Skeletal muscle tissue (tissue), 4 donors: Measurements from ENCODE around the gene CARS1. TPM values are rescaled to one million over a fixed set of nuclear protein-coding genes. Genes with fewer than 3 reads are reported as not detected.

Experiments used
- H3K27ac ChIP-seq: one replicate; pipeline ENCODE4 v1.7.0; 2013; ENCODE audit warnings: mild to moderate bottlenecking, low read depth, low read length, inconsistent platforms
- H3K27me3 ChIP-seq, 3 donors: one replicate each; pipeline ENCODE4 v1.7.0; 2013; ENCODE audit warnings: low read length in 3 of 3; ENCODE audit not compliant: control insufficient read depth in 3 of 3, insufficient read depth in 3 of 3
- H3K36me3 ChIP-seq, 3 donors: one replicate each; pipeline ENCODE4 v1.7.0; 2013; ENCODE audit warnings: low read length in 3 of 3; ENCODE audit not compliant: control insufficient read depth in 3 of 3, insufficient read depth in 3 of 3
- H3K4me1 ChIP-seq, 3 donors: one replicate each; pipeline ENCODE4 v1.7.0; 2013; ENCODE audit warnings: low read length in 3 of 3, mild to moderate bottlenecking in 3 of 3; ENCODE audit not compliant: control insufficient read depth in 3 of 3, insufficient read depth in 3 of 3
- H3K4me3 ChIP-seq, 3 donors: one replicate each; pipeline ENCODE4 v1.7.0; 2013; ENCODE audit warnings: low read length in 3 of 3
- H3K9ac ChIP-seq, 3 donors: one replicate each; pipeline ENCODE4 v1.7.0; 2013; ENCODE audit warnings: low read length in 3 of 3, mild to moderate bottlenecking in 3 of 3, moderate library complexity in 2 of 3, low read depth in 1 of 3
- H3K9me3 ChIP-seq, 3 donors: one replicate each; pipeline ENCODE4 v1.7.0; 2013; ENCODE audit warnings: low read length in 3 of 3; ENCODE audit not compliant: control insufficient read depth in 3 of 3
- total RNA-seq: library from RNA; depleted of rRNA; stranded (reverse); fragments of >200 nt; gene quantifications from one replicate; pipeline ENCODE4 v1.2.3, GENCODE V29; 2014
- donor health status: Osteomylitis.

Gene CARS1
- total RNA-seq, 1 donor from 2014 or later, result 11.5 TPM

DNA sequence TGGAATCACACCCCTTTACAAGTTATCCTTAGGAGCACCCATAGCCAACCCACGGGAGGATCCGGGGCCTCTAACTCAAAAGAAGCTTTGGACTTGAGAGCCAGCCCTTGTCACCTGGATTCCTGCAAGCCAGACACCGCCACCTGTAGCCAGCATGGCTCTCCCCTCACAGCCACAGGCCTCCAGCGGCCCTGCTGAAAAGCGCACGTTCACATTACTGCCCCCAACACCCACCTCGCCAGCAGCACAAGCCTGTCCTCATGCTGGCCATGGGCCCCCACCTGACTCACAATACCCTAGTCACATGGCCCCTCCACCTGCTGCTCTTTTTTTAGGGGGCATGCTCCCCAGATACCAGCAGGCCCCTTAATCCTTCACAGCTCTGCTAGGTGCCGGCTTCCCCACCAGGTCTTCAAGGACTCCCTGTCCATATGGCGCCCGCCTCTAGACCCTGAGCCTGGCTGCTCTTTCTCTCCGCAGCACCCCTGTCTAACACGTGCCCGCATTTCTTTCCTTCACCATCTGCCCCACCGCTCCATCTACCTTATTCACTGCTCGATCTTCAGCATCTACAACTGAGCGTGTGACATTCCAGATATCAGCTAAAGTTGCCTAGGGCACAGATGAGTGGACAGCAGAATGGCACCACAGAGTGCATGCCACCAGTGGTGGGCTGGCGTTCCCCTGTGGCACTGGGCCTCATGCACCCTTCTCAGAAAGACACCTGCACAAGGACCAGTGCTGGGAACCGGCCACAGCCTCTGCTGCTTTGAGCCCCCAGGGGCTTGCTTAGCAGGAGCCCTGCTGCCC, 6.6 kb downstream of the CARS1 start:
- Histone ChIP-seq H3K4me3 (peak overlapping the region in 2 of 3 donors; percentile 39 to 48), H3K27ac (peak overlapping the region; percentile 84), H3K4me1 (peaks cover 50 to 55% (median 52%) of the 10 kb centered on the region in 3 donors), H3K9ac (peak overlapping the region in 2 of 3 donors; percentile 18 to 79), H3K9me3 (no peaks in the 10 kb centered on the region), H3K27me3 (no peaks in the 10 kb centered on the region), H3K36me3 (peaks cover 0 to 12% (median 11%) of the 10 kb centered on the region in 3 donors)

DNA sequence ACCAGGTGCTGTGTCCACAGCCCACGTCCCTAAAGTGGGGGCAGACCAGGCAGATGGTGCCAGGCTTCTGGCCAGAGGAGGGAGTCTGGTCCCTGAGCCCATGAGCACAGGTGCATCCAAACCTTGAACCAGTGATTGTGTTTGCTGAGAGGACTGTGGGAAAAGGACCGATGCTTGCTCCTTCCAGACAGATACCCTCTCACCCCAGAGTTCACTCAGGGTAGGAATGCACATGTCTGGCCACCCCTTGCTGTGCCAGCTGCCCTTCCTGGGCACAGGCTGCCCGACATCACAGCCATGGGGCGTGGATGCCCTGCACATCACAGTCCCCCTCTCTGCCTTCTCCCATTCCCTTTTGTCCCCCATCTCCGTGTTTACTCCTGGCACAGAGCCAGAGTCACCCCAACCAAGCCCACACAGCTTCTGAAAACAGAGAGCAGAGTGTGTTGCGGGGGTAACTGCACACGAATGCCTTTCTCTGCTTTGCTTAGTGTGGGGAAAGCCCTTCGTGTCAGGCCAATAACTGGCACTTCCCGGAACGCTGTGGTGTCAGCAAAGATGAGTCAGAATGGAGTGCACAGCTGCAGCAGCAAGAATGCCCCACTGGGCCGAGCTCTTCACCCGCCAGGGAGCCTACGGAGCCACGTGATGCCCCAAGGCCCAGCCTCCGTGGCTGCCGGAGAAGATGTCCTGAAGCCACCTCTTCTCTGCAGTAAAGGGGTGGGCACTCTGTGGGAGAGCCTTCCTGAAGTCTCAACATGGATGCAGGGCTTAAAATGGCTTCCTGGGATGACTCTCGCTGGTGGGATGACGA, 7.6 kb downstream of the CARS1 start:
- Histone ChIP-seq H3K36me3 (peaks cover 0 to 17% (median 12%) of the 10 kb centered on the region in 3 donors), H3K4me3 (peak overlapping the region; percentile 39 to 67 (median 48)), H3K27ac (peak overlapping the region; percentile 84), H3K27me3 (no peaks in the 10 kb centered on the region), H3K9me3 (no peaks in the 10 kb centered on the region), H3K9ac (peak overlapping the region; percentile 55 to 79 (median 68)), H3K4me1 (peaks cover 50 to 60% (median 59%) of the 10 kb centered on the region in 3 donors)

DNA sequence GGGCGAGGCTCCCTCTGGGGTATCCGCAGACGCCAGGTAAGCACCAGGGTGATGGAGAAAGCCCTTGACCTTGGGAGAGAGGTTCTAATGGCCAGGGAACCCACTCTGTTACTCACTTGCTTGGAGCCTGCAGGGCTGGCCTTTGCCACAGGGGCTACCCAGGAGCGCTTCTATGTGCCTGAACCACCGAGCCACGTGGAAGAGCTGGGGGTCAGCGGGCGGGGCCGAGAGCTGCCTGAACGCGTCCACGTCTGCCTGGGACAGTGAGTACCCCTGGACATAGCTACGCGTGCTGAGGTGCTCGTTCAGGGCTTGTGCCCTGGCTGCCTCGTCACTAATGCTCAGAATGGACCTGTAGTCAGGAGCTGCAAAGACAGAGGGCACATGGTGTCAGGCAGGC, 9.6 kb downstream of the CARS1 start:
- peaks cover 65 to 77% (median 76%) of the 10 kb centered on the region in 3 donors for H3K4me1 ChIP-seq
- H3K9ac ChIP-seq, result peak overlapping the region in 1 of 3 donors; percentile 68
- H3K4me3 ChIP-seq, result no peak overlapping the region
- no peaks in the 10 kb centered on the region for H3K27me3 ChIP-seq
- peaks cover 0 to 17% (median 9%) of the 10 kb centered on the region in 3 donors for H3K36me3 ChIP-seq
- no peaks in the 10 kb centered on the region for H3K9me3 ChIP-seq
- no peak overlapping the region for H3K27ac ChIP-seq

DNA sequence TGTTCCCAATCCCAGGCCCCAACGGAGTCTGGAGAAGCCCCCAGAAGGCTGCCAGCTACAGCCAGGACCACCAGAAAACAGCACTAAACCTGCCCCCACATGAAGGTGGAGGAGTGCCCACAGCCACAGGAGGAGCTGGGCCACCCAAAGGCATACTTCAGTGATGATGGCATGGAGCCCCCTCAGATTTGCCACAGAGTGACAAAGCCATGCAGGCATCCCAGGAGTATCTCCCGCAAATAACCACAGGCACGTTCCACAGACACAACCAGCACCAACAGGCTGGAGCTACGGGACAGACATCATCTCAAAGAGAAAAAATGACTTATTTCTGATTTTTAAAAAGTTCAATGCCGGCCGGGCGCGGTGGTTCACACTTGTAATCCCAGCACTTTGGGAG, 10.6 kb downstream of the CARS1 start:
- H3K36me3 ChIP-seq, result peaks cover 0 to 16% (median 9%) of the 10 kb centered on the region in 3 donors
- H3K9me3 ChIP-seq, result no peaks in the 10 kb centered on the region
- peak overlapping the region in 1 of 3 donors; percentile 62 for H3K9ac ChIP-seq
- peaks cover 67 to 82% (median 79%) of the 10 kb centered on the region in 3 donors for H3K4me1 ChIP-seq
- no peaks in the 10 kb centered on the region for H3K27me3 ChIP-seq
- no peak overlapping the region for H3K4me3 ChIP-seq
- no peak overlapping the region for H3K27ac ChIP-seq

DNA sequence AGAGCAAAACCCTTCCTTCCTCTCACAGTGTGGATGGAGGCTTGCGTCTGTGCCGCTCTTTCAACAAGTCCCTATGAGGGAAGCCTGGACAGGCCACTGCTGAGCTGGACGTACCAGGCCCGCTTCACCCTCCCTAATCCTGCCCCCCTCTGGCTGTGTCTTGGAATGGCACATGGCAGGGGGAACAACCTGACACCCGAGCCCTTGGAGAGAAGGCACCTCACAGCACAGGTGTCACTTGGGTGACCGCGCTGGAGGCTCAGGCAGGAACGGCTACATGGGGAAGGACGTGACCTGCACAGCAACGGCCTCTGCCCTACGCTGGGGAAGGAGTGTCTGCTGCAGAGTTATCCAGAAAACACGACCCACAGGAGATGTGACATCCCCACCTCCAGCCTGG, 11.0 kb downstream of the CARS1 start:
- Histone ChIP-seq H3K36me3 (peaks cover 0 to 14% (median 9%) of the 10 kb centered on the region in 3 donors), H3K9ac (peak overlapping the region in 1 of 3 donors; percentile 62), H3K9me3 (no peaks in the 10 kb centered on the region), H3K4me1 (peaks cover 67 to 83% (median 81%) of the 10 kb centered on the region in 3 donors), H3K27me3 (no peaks in the 10 kb centered on the region), H3K4me3 (peak overlapping the region in 1 of 3 donors; percentile 6), H3K27ac (no peak overlapping the region)

DNA sequence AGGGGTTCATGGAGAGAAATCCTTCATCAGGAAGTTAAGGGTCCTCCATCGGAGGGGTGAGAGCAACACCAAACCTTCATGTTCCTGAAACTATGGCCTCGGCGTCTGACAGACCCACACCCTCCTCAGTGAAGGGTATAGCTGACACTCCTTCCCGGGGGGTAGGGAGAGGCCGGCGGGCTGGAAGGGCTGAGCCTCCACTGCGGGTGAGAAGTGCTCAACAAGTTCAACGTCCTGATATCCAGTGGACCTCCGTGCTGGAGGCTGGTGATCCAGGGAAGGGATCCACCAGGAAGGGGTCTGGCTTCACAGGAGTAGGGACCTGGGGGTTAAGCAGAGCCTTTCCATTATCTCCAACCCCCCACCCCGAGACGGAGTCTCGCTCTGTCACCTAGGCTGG, 12.3 kb downstream of the CARS1 start:
- Histone ChIP-seq H3K4me3 (no peak overlapping the region), H3K9ac (peak overlapping the region in 1 of 3 donors; percentile 25), H3K27ac (no peak overlapping the region), H3K36me3 (peaks cover 0 to 12% (median 12%) of the 10 kb centered on the region in 3 donors), H3K27me3 (no peaks in the 10 kb centered on the region), H3K4me1 (peaks cover 54 to 75% (median 74%) of the 10 kb centered on the region in 3 donors), H3K9me3 (no peaks in the 10 kb centered on the region)

DNA sequence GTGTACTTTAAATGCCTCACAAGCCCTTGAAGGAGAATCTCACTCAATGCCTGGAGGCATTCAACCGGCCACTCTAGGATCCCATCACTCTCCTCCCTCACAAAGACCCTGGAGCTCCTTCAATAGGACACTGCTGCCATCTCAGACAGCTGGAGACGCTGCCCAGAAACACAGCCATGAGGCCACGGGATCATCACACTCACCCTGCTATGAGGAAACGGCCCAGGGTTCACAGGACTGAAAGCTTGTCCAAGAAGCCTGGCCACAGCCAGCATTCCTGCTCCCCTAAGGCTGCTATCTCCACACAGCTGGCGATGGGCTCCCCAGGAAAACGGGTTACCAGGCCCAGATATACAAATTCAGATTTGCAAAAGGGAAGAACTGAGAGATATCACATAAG, 13.2 kb downstream of the CARS1 start:
- Histone ChIP-seq H3K4me1 (peaks cover 45 to 66% (median 65%) of the 10 kb centered on the region in 3 donors), H3K9ac (peak overlapping the region; percentile 7 to 86 (median 17)), H3K27ac (peak overlapping the region; percentile 91), H3K9me3 (no peaks in the 10 kb centered on the region), H3K36me3 (peaks cover 9 to 17% (median 16%) of the 10 kb centered on the region in 3 donors), H3K4me3 (peak overlapping the region in 1 of 3 donors; percentile 22), H3K27me3 (no peaks in the 10 kb centered on the region)

DNA sequence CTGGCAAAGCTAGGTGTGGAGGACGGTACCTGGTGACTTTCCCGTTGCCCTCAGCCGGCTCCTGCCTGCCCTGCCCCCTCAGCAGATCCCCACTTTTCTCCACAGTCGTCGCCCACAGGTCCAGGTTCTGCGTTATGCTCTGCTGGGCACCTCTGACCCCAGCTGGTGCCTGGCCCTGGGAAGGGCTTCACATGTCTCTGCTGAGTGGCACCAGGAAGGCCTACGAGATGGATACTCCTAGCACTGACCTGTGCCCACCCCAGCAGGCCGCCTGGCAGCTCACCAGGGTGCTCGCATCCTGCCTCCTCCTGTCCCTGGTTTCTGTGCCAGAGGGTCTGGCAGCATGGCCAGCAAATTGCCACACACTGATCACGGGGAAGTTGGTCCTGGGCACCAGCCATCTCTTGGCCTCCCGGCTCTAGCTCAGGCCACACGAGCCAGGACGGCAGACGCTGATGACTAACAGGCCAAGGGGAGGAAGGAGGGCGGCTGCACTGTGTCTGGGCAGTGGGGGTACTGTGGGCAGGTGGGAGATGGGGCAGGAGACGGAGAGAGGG, 13.8 kb downstream of the CARS1 start:
- Histone ChIP-seq H3K9me3 (no peaks in the 10 kb centered on the region), H3K4me1 (peaks cover 43 to 65% (median 62%) of the 10 kb centered on the region in 3 donors), H3K27me3 (no peaks in the 10 kb centered on the region), H3K27ac (peak overlapping the region; percentile 91), H3K36me3 (peaks cover 12 to 21% (median 20%) of the 10 kb centered on the region in 3 donors), H3K4me3 (peak overlapping the region in 2 of 3 donors; percentile 25 to 60), H3K9ac (peak overlapping the region; percentile 17 to 86 (median 44))

DNA sequence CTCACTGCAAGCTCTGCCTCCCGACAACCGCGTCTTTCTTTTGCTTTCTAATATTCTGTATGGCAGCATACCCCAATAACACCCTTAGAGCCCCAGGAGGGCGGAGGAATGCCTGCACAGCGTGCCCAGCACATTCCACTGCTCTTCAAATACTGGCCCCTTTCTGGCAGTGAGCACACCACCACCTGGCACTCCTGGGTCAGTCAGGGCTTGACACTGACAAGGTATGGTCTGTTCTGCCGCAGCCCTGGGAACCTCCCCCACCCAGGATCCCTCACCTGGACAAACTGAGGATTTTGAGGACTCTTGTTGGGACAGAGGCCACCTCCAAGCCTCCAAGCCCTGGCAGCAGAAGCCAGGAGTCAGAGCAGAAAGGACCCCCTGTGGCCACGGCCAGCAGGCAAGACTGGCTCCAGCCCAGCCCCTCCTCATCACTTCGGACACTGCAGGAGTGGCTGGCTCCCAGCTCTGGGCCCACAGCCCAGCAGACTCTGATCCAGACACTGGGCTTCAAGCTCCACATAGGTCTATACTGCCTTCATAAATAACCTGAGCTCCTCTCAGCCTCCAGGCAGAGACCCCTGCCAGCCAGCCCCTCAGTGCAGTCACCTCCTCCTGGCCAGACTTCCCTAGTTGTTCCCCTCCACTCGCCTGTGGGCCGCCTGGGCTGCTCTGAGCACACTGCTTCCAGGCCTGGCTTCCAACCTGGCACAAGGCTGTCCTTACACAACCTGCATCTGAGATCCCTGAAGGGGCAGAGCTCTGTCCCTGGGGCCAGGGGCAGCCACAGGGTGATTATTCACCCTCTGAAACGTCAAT, 14.5 kb downstream of the CARS1 start:
- Histone ChIP-seq H3K27me3 (no peaks in the 10 kb centered on the region), H3K4me3 (peak overlapping the region in 2 of 3 donors; percentile 25 to 60), H3K36me3 (peaks cover 19 to 28% (median 27%) of the 10 kb centered on the region in 3 donors), H3K4me1 (peaks cover 43 to 62% (median 60%) of the 10 kb centered on the region in 3 donors), H3K9me3 (no peaks in the 10 kb centered on the region), H3K9ac (peak overlapping the region; percentile 17 to 86 (median 44)), H3K27ac (peak overlapping the region; percentile 91)
